ENCODE results near the gene SLC39A11.

DNA sequence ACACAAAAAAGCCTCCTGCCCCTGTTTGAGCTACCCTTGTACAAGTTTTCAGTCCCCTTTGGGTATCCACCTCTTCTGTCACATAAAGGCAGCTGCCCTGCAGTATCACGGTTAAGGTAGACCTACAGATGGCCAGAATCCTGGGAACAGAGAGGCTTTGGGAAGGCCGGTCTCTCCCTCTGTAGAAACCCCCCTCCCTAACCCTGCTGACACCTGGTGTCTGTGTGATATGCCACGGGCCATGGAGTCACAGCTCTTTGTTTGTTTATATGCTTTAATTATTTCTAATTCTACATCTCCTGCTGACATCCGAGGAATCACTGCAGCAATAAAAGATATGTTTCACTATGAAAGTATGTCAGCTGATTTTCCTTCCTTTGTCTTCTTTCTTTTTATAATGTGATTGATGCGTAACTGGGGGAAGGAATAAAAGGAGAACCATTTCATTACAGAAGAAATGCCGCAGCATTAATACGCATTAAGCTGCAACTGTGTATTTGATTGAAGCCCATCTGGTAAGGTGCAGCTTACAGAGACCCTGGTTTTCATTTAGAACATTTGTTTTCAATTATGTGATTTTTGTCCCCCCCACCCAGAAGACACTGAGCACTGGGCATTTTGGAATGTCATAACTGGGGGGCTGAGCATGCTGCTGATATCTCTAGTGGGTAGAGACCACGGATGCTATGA, 142.1 kb downstream of the SLC39A11 start:
- TF ChIP-seq, protein P1, sequence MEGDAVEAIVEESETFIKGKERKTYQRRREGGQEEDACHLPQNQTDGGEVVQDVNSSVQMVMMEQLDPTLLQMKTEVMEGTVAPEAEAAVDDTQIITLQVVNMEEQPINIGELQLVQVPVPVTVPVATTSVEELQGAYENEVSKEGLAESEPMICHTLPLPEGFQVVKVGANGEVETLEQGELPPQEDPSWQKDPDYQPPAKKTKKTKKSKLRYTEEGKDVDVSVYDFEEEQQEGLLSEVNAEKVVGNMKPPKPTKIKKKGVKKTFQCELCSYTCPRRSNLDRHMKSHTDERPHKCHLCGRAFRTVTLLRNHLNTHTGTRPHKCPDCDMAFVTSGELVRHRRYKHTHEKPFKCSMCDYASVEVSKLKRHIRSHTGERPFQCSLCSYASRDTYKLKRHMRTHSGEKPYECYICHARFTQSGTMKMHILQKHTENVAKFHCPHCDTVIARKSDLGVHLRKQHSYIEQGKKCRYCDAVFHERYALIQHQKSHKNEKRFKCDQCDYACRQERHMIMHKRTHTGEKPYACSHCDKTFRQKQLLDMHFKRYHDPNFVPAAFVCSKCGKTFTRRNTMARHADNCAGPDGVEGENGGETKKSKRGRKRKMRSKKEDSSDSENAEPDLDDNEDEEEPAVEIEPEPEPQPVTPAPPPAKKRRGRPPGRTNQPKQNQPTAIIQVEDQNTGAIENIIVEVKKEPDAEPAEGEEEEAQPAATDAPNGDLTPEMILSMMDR (IDR thresholded peaks at IDR 0.05) = no peak
- no peak for TF ChIP-seq POLR2AphosphoS5 (IDR thresholded peaks at IDR 0.05; ENCODE audit: low read depth, low read length)
- TF ChIP-seq, protein P2, sequence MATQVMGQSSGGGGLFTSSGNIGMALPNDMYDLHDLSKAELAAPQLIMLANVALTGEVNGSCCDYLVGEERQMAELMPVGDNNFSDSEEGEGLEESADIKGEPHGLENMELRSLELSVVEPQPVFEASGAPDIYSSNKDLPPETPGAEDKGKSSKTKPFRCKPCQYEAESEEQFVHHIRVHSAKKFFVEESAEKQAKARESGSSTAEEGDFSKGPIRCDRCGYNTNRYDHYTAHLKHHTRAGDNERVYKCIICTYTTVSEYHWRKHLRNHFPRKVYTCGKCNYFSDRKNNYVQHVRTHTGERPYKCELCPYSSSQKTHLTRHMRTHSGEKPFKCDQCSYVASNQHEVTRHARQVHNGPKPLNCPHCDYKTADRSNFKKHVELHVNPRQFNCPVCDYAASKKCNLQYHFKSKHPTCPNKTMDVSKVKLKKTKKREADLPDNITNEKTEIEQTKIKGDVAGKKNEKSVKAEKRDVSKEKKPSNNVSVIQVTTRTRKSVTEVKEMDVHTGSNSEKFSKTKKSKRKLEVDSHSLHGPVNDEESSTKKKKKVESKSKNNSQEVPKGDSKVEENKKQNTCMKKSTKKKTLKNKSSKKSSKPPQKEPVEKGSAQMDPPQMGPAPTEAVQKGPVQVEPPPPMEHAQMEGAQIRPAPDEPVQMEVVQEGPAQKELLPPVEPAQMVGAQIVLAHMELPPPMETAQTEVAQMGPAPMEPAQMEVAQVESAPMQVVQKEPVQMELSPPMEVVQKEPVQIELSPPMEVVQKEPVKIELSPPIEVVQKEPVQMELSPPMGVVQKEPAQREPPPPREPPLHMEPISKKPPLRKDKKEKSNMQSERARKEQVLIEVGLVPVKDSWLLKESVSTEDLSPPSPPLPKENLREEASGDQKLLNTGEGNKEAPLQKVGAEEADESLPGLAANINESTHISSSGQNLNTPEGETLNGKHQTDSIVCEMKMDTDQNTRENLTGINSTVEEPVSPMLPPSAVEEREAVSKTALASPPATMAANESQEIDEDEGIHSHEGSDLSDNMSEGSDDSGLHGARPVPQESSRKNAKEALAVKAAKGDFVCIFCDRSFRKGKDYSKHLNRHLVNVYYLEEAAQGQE (IDR thresholded peaks at IDR 0.05; ENCODE audit: insufficient read depth in 1 of 2, low read depth in 2 of 2, low read length in 1 of 2) = no peak

Data from Panc1 (cell line).